Measurements from ENCODE around the gene MET.

Gene MET

GRCh38 chr7:116840256-116840655 lies 168.3 kb downstream of the MET start:
- H3K9me3 ChIP-seq (ENCODE audit: insufficient read depth, low read length), result no peaks in the 10 kb centered on the region
- no peak overlapping the region for H3K4me3 ChIP-seq (ENCODE audit: insufficient read length, low read depth)
- H3K36me3 ChIP-seq (ENCODE audit: insufficient read depth, insufficient read length, low read length), result no peaks in the 10 kb centered on the region
- TF ChIP-seq YY1 (IDR thresholded peaks at IDR 0.05; ENCODE audit: insufficient read depth, insufficient read length) (no peak), SUZ12 (IDR thresholded peaks at IDR 0.05; ENCODE audit: extremely low read depth, insufficient read depth, insufficient read length) (no peak), ZNF274 (IDR thresholded peaks at IDR 0.05; ENCODE audit: low read depth, low read length) (no peak)
- H3K9ac ChIP-seq (ENCODE audit: insufficient read length, low read depth), result no peak overlapping the region
- no peaks in the 10 kb centered on the region for H3K4me1 ChIP-seq (ENCODE audit: insufficient read depth, insufficient read length)
- DNase-seq (ENCODE audit: low read depth, low spot score), result no peak
- no peaks in the 10 kb centered on the region for H3K27me3 ChIP-seq (ENCODE audit: insufficient read depth, insufficient read length)

- no peaks in the 10 kb centered on the region for H3K4me1 ChIP-seq (ENCODE audit: insufficient read depth, insufficient read length)
- DNase-seq (ENCODE audit: low read depth, low spot score), result no peak
- TF ChIP-seq ZNF274 (IDR thresholded peaks at IDR 0.05; ENCODE audit: low read depth, low read length) (no peak), YY1 (IDR thresholded peaks at IDR 0.05; ENCODE audit: insufficient read depth, insufficient read length) (no peak), SUZ12 (IDR thresholded peaks at IDR 0.05; ENCODE audit: extremely low read depth, insufficient read depth, insufficient read length) (no peak)
- no peak overlapping the region for H3K9ac ChIP-seq (ENCODE audit: insufficient read length, low read depth)
- no peaks in the 10 kb centered on the region for H3K36me3 ChIP-seq (ENCODE audit: insufficient read depth, insufficient read length, low read length)
- H3K9me3 ChIP-seq (ENCODE audit: insufficient read depth, low read length), result no peaks in the 10 kb centered on the region
- H3K4me3 ChIP-seq (ENCODE audit: insufficient read length, low read depth), result no peak overlapping the region
- H3K27me3 ChIP-seq (ENCODE audit: insufficient read depth, insufficient read length), result no peaks in the 10 kb centered on the region
Measured at GRCh38 chr7:116842371-116842770, 170.4 kb downstream of the MET start.

DNA sequence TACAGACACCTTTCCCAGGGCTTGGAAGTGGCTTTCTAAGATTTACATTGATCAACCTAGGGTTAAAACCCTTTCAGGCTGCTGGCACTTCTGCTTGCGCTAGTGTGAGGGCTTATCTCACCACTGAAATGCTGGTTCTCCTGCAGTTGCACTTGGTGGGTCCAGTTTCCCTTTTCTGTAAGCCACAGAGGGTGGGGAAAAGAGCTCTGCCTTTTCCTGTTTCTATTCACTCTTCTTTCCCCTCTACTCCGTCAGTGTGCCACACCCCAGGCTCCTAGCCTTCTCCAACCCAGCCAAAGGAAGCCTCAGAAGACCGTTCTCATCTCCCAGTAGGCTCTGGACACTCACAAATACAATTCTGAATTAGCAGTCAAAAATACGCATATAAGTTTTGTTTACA lies 171.4 kb downstream of the MET start:
- Histone ChIP-seq H3K9me3 (ENCODE audit: insufficient read depth, low read length) (no peaks in the 10 kb centered on the region), H3K36me3 (ENCODE audit: insufficient read depth, insufficient read length, low read length) (no peaks in the 10 kb centered on the region), H3K27me3 (ENCODE audit: insufficient read depth, insufficient read length) (no peaks in the 10 kb centered on the region), H3K4me3 (ENCODE audit: insufficient read length, low read depth) (no peak overlapping the region), H3K9ac (ENCODE audit: insufficient read length, low read depth) (no peak overlapping the region), H3K4me1 (ENCODE audit: insufficient read depth, insufficient read length) (no peaks in the 10 kb centered on the region)
- no peak for DNase-seq (ENCODE audit: low read depth, low spot score)
- TF ChIP-seq YY1 (IDR thresholded peaks at IDR 0.05; ENCODE audit: insufficient read depth, insufficient read length) (no peak), ZNF274 (IDR thresholded peaks at IDR 0.05; ENCODE audit: low read depth, low read length) (no peak), SUZ12 (IDR thresholded peaks at IDR 0.05; ENCODE audit: extremely low read depth, insufficient read depth, insufficient read length) (no peak)

Data from NT2/D1 (cell line).